ENCODE measurements around the gene NPAS2. TPM values are rescaled to one million over a fixed set of nuclear protein-coding genes. Genes with fewer than 3 reads are reported as not detected.

Gene NPAS2
- total and polyA plus RNA-seq, 2 of the 8 experiments (the other 6 are each of a cell fraction or from before 2014, with no cell fraction given) = 1.8 to 1.9 TPM

DNA sequence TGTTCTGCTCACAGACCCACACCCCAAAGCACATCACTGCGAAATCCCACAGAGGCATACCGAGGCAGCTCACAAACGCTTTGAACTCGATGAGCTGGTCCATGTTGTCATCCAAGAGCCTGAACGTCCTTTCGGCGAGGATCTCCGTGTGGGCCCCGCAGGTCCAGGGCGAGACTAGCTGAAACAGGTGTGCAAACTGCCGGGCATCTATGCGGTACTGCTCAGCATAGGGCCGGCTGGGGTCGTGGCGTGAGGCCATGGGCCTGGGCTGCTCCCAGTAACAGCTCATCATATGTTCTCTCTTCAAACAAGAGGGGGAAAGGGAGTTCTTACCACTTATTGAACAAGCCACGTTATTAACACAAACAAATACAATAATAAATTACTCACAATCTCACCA lies 202.3 kb downstream of the NPAS2 start (continued):
- TF ChIP-seq SUZ12 (IDR thresholded peaks at IDR 0.05; ENCODE audit: low read length) (no peak), RXRA (IDR thresholded peaks at IDR 0.05; ENCODE audit: insufficient read depth, low read depth, low read length) (no peak), TAF7 (optimal IDR thresholded peaks at IDR 0.05; ENCODE audit: borderline replicate concordance, low read depth, low read length) (no peak), CREB1 (IDR thresholded peaks at IDR 0.05) (no peak), SAP30 (IDR thresholded peaks at IDR 0.05; ENCODE audit: insufficient read depth, insufficient replicate concordance, low read length) (no peak), HDAC6 (IDR thresholded peaks at IDR 0.05; ENCODE audit: low read depth, low read length) (no peak), RBBP5 (IDR thresholded peaks at IDR 0.05; ENCODE audit: borderline replicate concordance, low read depth, low read length) (no peak), POU5F1 (IDR thresholded peaks at IDR 0.05; ENCODE audit: low read depth, low read length) (no peak), SIN3A (conservative IDR thresholded peaks at IDR 0.05 in 1 of 2, IDR thresholded peaks at IDR 0.05 in 1 of 2; ENCODE audit: low read depth in 1 of 2, low read length in 2 of 2) (no peak), YY1 (IDR thresholded peaks at IDR 0.05; ENCODE audit: low read depth, low read length) (no peak), CHD2 (IDR thresholded peaks at IDR 0.05; ENCODE audit: low read length) (no peak)

All from H1 (cell line).